Activated CD8-positive, alpha-beta memory T cell treated with anti-CD3 and anti-CD28 coated beads, Interleukin-2, amount 50 U/mL, for 24 hours (primary cell): Measurements from ENCODE around the gene BMS1.
"Not testable (repeated sequence)": the region's sequence is repeated elsewhere in the genome, so short reads cannot be mapped to it uniquely, and the experiment has no call there.

Source experiments
- DNase-seq: peaks from one replicate; pipeline ENCODE4 v3.0.0-alpha.2; 2020; ENCODE audit errors: extremely low read depth

Gene BMS1, protein sequence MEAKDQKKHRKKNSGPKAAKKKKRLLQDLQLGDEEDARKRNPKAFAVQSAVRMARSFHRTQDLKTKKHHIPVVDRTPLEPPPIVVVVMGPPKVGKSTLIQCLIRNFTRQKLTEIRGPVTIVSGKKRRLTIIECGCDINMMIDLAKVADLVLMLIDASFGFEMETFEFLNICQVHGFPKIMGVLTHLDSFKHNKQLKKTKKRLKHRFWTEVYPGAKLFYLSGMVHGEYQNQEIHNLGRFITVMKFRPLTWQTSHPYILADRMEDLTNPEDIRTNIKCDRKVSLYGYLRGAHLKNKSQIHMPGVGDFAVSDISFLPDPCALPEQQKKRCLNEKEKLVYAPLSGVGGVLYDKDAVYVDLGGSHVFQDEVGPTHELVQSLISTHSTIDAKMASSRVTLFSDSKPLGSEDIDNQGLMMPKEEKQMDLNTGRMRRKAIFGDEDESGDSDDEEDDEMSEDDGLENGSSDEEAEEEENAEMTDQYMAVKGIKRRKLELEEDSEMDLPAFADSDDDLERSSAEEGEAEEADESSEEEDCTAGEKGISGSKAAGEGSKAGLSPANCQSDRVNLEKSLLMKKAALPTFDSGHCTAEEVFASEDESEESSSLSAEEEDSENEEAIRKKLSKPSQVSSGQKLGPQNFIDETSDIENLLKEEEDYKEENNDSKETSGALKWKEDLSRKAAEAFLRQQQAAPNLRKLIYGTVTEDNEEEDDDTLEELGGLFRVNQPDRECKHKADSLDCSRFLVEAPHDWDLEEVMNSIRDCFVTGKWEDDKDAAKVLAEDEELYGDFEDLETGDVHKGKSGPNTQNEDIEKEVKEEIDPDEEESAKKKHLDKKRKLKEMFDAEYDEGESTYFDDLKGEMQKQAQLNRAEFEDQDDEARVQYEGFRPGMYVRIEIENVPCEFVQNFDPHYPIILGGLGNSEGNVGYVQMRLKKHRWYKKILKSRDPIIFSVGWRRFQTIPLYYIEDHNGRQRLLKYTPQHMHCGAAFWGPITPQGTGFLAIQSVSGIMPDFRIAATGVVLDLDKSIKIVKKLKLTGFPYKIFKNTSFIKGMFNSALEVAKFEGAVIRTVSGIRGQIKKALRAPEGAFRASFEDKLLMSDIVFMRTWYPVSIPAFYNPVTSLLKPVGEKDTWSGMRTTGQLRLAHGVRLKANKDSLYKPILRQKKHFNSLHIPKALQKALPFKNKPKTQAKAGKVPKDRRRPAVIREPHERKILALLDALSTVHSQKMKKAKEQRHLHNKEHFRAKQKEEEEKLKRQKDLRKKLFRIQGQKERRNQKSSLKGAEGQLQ

DNA sequence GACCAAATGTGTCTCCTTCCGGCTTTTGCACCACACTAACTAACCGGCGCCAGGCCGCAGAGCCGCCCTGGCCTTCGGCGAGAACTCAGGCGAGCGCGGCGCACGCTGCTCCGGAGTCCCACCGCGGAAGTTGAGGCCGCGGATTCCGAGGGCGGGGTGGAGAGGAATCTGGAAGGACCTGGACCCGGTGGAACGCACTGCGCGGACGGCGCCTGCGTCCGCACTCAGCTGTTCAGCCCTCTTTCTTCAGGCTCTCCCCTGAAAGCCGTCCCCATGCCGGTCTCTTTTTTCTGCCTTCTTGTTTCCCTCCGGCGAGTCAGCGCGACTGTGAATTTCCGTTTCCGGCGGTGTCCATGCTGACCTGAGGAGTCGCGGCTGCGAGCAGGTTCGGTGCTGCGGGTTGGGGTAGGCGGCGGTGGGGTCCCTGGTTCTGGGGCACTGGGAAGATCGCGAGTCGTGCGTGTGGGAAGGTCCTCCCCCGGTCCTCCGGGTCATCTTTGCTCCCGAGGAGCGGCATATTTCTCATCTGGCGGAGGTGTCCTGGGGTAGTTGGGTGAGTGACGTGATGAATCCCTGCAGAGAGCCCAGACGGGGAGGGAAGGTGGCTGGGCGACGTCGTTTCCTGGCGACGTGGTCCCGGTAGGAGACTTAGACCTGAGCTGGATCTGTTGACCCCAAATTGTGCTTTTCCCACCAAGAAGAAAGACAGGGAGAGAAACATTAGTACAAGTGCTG is at the start of gene BMS1:
BMS1 (plus strand) TSS at position 350 of the 735 bp plus-strand sequence. CDS start 1,600 bp downstream, outside the sequence.
- DNase-seq: peak; percentile 78

DNA sequence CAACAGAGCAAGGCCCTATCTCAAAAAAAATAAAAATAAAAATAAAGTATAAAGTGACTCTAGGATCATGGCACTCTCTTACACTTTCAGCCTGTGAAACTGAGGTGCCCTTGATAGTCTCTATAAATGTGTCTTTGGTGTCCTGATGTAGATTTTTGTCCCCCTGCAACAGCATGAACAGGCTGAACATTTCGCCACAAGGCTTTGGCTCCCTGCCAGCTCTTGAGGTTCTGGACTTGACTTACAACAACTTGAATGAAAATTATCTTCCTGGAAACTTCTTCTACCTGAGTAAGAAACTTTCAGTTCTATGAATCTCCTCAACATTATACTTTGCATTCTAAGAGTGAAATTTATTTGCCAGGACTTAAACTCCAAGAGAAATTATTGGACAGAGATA is 48.1 kb upstream of the BMS1 start:
- no peak for DNase-seq

DNA sequence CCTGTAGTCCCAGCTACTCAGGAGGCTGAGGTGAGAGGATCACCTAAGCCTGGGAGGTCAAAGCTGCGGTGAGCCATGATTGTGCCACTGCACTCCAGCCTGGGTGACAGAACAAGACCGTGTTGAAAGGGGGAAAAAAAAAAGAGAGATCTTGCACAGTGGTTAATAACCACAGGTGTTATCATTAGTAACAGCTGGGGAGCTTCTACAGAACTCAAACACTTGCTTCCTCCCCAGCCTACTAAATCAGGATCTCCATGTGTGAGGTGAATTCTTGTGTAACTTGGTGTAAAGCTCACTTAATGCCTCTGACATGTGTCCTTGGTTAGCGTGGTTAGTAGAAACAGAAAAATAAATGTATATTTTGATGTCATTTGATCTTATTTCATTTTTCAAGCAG is 43.9 kb upstream of the BMS1 start:
- no peak for DNase-seq

DNA sequence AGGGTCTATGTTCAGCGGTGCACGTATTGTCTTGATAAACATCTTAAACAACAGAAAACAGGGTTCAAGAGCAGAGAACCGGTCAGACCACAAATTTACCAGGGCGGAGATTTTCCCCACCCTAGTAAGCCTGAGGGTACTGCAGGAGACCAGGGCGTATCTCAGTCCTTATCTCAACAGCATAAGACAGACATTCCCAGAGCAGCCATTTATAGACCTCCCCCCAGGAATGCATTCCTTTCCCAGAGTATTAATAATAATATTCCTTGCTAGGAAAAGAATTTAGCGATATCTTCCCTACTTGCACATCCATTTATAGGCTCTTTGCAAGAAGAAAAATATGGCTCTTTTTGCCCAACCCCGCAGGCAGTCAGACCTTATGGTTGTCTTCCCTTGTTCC is 41.1 kb upstream of the BMS1 start:
- not testable (repeated sequence) for DNase-seq

DNA sequence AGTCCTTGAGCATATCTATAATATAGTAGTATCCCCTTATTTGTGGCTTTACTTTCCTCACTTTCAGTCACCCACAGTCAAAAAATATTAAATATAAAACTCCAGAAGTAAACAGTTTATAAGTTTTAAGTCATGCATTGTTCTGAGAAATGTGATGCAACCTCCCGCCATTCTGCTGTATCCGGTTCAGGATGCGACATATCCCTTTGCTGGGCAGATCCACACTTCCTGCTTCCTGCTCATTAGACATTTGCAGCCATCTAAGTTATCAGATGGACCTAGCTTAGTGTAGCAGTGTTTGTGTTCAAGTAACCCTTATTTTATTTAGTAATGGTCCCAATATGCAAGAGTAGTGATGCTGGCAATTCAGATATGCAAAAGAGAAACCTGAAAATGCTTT is 38.9 kb upstream of the BMS1 start:
- no peak for DNase-seq

DNA sequence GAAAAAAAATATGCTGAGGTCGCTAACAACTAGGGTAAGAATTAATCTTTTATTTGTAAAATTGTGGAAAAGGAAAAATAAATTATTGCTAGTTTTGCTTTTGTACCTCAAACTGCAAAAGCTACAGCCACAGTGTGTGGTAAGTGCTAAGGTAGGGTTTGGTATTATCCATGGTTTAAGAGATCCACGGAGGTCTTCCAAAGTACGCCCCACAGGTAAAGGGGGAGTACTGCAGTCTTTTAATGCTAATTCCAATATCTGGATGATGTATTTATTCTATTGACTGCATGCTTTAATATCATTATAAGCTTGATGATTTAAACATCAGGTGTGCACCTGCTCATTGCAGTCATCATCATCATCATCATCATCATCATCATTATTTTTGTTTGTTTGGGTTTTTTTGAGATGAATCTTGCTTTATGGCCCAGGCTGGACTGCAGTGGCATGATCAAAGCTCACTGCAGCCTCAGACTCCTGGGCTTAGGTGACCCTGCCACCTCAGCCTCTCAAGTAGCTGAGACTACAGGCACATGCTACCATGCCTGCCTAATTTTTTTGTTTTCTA is 38.4 kb upstream of the BMS1 start:
- DNase-seq: no peak

DNA sequence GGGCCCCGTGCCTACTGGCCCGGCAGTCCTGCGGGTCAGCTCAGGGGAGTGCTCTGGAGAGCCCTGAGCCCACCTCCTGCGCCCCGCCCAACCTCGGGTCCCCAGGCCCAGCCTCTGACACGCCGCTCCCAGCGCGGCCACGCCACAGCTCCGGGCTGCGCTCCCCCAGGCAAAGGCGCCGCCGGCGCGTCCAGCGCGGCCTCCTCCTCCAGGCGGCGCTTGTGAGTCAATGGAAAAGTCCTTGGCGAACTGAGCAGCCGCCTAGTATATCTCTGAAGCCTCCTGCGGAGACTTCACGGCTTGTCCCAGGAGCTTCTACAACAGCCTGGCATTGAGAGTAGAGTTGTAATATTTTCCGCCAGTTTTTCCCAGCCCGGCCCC is 29.5 kb upstream of the BMS1 start:
- DNase-seq: peak; percentile 20

DNA sequence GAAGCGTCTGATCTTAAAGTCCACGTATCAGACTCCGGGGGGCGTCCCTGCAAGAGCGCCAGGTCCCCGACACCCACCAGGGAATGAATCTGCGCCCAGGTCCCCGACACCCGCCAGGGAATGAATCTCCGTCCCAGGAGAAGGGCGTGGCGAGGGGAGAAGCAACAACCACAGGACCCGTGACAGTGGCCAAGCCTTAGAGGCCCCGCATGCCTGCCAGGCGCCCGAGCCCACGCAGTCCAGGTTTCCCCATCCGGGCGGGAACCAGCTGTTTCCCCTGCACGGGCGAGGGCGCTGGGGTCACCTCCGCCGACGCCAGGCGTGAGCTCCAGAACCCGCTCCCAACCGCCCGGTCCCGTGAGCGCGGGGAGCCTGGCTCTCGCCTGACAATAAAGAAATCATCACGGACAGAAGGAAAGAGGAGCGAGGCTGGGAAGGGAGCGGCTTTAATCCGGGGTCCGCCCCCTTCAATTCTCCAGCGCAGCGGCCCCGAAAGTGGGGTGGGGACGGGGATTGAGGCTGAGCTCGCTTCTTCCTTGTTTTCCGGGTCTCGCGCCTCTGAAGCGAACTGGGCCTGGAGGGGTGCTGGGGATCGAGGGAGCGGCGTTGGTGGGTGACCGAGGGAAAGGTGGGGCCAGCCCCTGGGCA is 29.0 kb upstream of the BMS1 start:
- no peak for DNase-seq

DNA sequence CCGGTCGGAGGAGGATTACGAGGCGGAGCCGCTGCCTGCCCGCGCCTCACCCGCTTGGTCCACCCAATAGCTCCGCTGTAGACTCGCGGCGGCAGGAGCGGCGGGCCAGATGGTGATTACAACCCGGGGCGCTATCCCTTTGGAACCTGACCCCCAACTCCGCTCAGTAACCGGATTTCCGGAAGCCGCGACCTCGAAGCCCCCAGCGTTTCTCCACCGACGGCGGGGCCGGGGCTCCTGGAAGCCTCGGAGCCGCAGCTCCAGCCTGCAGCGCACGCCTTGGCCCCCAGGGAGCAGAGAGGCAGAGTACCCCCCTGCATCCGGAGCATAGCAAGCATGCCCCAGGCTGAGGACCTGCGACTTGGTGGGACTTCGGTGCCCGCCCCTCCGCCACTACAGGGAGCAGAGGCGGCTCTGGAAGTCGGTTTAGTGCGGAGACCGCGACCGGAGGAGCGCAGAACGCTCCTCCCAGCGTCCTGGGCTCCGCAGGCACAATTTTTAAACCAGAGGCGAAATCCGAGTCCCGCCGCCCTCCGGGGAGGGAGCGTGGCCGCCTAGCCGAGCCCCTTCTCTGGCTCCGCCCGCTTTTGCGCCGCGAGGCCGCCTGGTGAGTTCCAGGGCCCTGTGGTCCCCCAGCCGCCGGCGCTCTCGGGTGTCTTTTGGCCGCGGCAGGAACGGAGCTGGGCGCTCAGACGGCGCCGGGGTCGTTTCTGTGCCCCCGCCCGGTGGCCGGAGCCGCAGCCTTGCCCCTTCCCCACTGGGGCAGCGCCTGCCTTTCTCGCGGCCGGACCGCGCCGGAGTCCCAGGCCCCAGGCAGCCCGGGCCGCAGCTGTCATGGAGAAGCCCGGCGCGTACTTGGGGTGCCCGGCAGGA is 28.2 kb upstream of the BMS1 start:
- no peak for DNase-seq

DNA sequence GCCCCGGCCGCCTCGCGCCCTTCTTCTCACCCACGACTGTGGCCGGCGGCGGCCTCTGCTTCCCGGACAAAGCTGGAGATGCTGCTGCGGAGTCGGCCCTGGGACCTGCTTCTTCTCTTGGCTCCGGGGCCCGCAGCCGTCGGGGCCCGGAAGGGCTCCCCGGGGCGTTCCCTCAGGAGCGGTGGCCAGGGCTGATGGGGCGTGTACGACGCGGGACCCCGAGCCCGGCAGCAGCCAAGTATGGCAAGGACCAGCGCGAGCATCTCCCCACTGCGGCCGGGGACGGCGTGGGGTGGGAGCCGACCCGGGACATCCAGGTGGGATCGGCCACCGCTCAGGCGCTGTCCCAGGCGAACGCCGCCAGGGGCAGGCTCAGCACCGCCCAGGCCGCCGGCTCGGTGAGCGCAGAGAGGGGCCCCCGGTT is 27.6 kb upstream of the BMS1 start:
- no peak for DNase-seq

DNA sequence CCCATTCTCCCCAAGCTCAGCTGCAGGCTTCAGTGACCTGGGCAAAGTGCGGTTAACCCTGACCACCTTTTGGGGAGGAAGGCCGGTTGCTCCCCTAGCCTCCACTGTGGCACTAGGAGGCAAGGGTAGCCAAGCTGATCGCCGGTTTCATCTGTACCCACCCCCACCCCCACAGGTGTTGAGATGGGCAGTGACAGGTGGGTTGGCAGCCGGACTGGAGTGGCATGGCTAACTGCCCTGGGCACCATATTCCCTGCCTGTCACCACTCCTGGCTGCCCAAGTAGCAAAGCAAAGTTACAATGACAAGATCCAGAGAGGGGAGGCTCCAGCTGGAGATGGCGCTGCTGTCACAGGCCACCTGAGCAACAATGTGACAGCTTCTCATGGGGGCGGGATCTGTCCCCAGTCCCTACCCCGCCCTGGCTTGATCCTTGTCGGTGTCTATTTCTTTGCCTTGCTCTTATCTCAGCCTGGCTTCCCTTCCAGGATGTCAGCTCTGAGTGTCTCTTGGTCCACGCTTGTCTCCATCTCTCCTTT is 27.0 kb upstream of the BMS1 start:
- no peak for DNase-seq

DNA sequence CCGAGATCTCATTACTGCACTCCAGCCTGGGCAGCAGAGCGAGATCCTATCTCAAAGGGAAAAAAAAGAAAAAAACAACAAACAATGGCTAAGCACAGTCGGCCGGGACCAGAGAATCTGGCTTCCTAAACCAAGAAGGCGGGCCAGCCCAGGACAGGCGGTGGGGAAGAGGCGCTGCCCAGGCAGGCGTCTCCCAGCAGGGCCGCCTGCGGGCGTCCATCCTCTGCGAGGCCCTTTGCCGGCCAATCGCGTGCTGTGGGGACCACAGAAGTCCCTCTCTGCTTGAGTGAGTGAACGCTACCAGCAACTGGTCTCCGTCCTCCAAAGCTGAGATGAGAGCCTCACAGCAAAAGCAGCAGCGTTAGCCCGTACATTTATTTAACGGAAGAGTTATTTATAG is 14.7 kb upstream of the BMS1 start:
- DNase-seq: no peak

DNA sequence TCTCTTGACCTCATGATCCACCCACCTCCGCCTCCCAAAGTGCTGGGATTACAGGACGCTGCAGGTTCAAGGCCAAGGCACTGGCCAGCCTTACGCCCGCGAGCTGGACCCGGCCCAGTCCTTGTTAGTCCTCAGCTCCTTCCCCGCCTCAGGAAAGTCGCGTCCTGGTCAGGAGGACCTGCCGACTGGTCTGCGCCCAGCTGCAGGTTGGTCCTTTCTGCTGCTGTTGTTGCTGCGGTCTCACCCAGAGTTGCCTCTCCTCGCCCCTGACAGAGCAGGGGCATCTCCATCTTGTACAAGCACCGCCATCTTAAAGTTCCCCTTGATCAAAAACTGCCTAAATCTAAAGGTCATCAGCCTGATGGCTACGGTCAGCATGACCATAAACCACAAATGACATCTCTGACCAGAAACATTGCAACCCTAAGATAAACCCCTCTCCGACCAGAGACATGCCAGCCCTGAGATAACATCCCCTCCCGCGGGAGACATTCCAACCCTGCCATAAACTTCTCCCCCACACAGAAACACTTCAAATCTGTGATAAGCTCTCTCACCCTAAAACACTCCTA is 13.9 kb upstream of the BMS1 start:
- no peak for DNase-seq

DNA sequence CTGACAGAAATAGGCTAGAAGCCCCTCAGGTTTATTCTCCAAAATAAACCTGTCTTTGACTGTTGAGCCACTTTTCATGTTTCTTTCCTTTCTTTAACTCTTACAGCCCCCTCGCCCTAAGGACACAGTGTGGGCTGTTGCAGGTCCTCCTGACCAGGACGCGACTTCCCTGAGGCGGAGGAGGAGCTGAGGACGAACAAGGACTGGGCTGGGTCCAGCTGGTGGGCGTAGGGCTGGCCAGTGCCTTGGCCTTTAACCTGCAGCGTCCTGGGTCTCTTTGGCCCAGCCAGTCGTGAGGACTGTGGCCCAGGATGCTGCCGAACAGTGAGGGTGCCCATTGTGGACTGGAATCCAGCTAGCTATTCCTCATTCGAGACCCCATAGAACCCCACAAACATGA is 13.4 kb upstream of the BMS1 start:
- no peak for DNase-seq

DNA sequence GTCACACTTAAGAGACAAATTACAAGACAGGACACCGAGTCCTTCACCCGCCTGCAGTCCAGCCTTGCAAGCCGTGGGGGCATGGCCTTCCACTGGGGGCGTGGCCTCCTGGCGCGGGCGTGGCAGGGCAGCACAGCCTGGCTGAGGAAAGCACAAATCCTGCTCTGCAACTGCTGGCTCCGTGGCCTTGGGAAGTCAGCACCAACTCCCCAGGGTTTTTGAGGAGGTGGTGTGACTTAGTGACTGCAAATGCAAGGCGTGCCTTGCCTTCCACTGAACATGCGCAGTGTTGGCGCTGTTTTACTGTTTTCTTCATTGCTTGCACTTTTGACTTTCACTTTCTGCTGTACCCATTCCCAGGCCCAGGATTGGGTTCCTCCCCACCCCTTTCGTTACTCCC is 12.9 kb upstream of the BMS1 start:
- DNase-seq: no peak

DNA sequence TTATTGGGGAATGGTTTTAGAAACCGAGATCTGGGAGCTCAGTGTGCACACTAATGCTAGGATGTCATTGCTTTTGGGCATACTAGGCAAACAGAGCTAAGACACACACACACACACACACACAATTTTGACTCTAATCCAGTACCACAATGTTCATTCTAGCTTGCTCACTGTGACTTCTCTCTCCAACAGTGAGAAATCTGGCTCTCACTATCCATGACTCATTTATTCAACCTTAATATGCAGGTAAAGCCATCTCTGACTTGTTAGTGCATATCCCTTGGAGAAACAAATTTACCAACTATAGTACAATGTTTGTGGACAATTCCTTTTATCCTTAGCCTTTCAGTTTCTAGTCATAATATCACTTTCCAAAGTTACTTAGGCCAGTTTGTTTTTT is 5.9 kb upstream of the BMS1 start:
- no peak for DNase-seq

DNA sequence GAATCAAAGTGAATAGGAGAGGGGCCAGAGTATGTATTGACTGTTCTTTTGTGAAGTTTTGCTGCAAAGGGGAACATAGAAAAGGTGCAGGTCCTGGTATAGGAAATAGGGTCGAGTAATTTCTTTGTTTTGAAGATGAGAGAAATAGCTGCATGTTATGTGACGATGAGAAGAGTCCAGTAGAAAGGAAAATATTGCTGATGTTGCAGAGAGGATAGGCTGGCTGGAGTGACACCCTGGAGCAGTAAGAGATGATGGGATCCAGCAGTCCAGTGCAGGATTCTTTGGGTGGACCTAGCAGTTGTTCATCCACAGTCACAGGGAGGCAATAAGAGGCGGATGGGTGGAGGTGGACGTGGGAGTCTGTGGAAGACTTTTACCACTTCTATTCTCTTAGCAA is 2.1 kb upstream of the BMS1 start:
- no peak for DNase-seq

DNA sequence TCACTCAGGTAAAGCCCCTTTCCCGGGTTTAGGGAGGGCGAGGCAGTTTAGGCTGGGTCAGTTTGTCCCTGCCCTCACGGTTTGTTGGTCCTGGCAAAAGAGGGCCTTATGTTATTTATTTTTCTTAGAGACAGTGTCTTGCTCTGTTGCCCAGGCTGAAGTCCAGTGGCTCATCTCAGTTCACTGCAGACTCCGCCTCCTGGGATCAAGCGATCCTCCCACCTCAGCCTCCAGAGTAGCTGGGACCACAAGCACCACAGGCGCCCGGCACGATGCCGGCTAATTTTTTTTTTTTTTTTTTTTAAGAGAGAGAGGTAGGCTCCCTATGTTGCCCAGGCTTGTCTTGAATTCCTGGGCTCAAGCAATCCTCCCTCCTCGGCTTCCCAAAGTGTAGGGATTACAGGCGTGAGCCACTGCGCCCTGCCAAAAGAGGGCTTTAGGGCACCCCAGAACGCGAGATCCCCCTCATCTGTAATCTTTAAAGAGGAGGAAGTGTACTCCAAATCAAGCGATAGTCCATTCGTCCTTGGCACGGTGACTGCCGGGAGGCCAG is 626 bp upstream of the BMS1 start:
- no peak for DNase-seq

DNA sequence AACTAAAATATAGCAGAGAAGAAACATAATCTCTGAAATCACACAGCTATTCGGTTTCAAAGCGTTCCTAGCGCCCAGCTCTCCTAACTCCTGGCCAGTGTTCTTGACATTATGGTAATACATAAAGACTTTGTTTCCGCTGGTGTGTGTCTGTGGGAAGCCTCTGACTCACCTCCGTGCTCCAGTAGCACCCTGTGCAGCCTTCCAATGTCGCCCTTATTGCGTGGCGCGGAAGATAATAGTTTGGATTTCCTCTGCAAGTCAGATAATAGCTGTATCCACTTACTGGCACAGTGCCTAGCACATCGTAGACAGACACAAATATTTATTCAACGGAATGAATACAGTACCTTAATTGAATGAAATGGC is 570 bp downstream of the BMS1 start:
- no peak for DNase-seq
